HepG2 (cell line): Measurements from ENCODE around the gene TGM1. TPM values are rescaled to one million over a fixed set of nuclear protein-coding genes. Genes with fewer than 3 reads are reported as not detected.

Experiments
- ELF1 ChIP-seq: sonication (generic); formaldehyde crosslinking; IDR thresholded peaks from 2 replicates; pipeline ENCODE4 v1.4.0; 2020; ENCODE audit warnings: missing genetic modification reagents
- IRF2 ChIP-seq: IDR thresholded peaks from 2 replicates; pipeline ENCODE4 v1.6.1; 2018; ENCODE audit warnings: missing genetic modification reagents, missing compliant biosample characterization
- MBNL3 ChIP-seq: fragments of 250-450 bp; sonication (Bioruptor Pico); conservative IDR thresholded peaks from 2 replicates; pipeline ENCODE4 v1.8.0; 2022; ENCODE audit warnings: mild to moderate bottlenecking, inconsistent platforms
- MLLT10 ChIP-seq: sonication (generic); formaldehyde crosslinking; IDR thresholded peaks from 2 replicates; pipeline ENCODE4 v1.4.0; 2020; ENCODE audit warnings: missing genetic modification reagents
- MXD4 ChIP-seq: IDR thresholded peaks from 2 replicates; pipeline ENCODE4 v1.6.1; 2016; ENCODE audit warnings: mild to moderate bottlenecking, missing biosample characterization, missing genetic modification reagents
- POLR2AphosphoS5 ChIP-seq: IDR thresholded peaks from 2 replicates; pipeline ENCODE4 v1.6.1; 2012; ENCODE audit warnings: low read depth, low read length
- SIX1 ChIP-seq: sonication (generic); formaldehyde crosslinking; IDR thresholded peaks from 2 replicates; pipeline ENCODE4 v1.4.0; 2020; ENCODE audit warnings: missing genetic modification reagents, borderline replicate concordance
- TCF12 ChIP-seq, 2 experiments: fragments of 450-650 bp in 1 of 2; sonication (generic) in 1 of 2; formaldehyde crosslinking in 1 of 2; IDR thresholded peaks; 2 replicates each; pipeline versions ENCODE4 v1.6.1 to v1.8.0; 2017 to 2022; ENCODE audit warnings: antibody characterized with exemption in 1 of 2, mild to moderate bottlenecking in 1 of 2, missing genetic modification reagents in 1 of 2, moderate library complexity in 1 of 2
- ZBTB37 ChIP-seq: sonication (generic); formaldehyde crosslinking; IDR thresholded peaks from 2 replicates; pipeline ENCODE4 v1.4.0; 2020; ENCODE audit warnings: mild to moderate bottlenecking, missing genetic modification reagents
- ZMYM3 ChIP-seq: sonication (generic); formaldehyde crosslinking; IDR thresholded peaks from 2 replicates; pipeline ENCODE4 v1.5.1; 2020; ENCODE audit warnings: mild to moderate bottlenecking, missing genetic modification reagents
- ZNF20 ChIP-seq: sonication (generic); formaldehyde crosslinking; IDR thresholded peaks from 2 replicates; pipeline ENCODE4 v1.4.0; 2020; ENCODE audit warnings: mild to moderate bottlenecking, moderate library complexity, missing genetic modification reagents
- ZNF367 ChIP-seq: sonication (generic); formaldehyde crosslinking; IDR thresholded peaks from 2 replicates; pipeline ENCODE4 v1.4.0; 2020; ENCODE audit warnings: missing genetic modification reagents, borderline replicate concordance
- ZNF407 ChIP-seq: sonication (generic); formaldehyde crosslinking; IDR thresholded peaks from one replicate; pipeline ENCODE4 v1.5.1; 2020; ENCODE audit warnings: mild to moderate bottlenecking, missing genetic modification reagents; ENCODE audit errors: not compliant biosample characterization
- ZNF549 ChIP-seq: sonication (generic); formaldehyde crosslinking; IDR thresholded peaks from 2 replicates; pipeline ENCODE4 v1.5.0; 2020; ENCODE audit warnings: missing genetic modification reagents
- ZSCAN5A ChIP-seq: sonication (generic); formaldehyde crosslinking; IDR thresholded peaks from 2 replicates; pipeline ENCODE4 v1.8.0; 2022; ENCODE audit warnings: mild to moderate bottlenecking, missing genetic modification reagents, borderline replicate concordance
- polyA plus RNA-seq, 8 experiments: library from polyadenylated mRNA; depleted of rRNA in 3 of 8; stranded (reverse) in 7 of 8; unstranded in 1 of 8; fragments of >200 nt; fragmentation: Illumina TruSeq in 4 of 8; extraction: Trizol in 4 of 8; gene quantifications; 2 replicates each; pipeline versions ENCODE4 v1.2.1 to v1.2.3, GENCODE V29; 2011 to 2016; ENCODE audit warnings: low read depth in 4 of 8, missing spikeins in 1 of 8, mixed read lengths in 1 of 8; ENCODE audit not compliant: insufficient read depth in 1 of 8
- total RNA-seq, 5 experiments: library from RNA; depleted of rRNA; stranded (reverse); fragments of >200 nt; fragmentation: Illumina TruSeq; extraction: Trizol; gene quantifications; 2 replicates each; pipeline ENCODE4 v1.2.3, GENCODE V29; 2016; ENCODE audit warnings: low read depth in 1 of 5
- TF ChIP-seq, protein P1 (sequence below): IDR thresholded peaks from 2 replicates; pipeline ENCODE4 v1.6.1; 2016; ENCODE audit warnings: missing compliant biosample characterization, missing genetic modification reagents, borderline replicate concordance

The TGM1 gene
- total and polyA plus RNA-seq, 2 of the 13 experiments (the other 11 are each of a cell fraction or from before 2014, with no cell fraction given): 3.2 to 10.6 TPM

DNA sequence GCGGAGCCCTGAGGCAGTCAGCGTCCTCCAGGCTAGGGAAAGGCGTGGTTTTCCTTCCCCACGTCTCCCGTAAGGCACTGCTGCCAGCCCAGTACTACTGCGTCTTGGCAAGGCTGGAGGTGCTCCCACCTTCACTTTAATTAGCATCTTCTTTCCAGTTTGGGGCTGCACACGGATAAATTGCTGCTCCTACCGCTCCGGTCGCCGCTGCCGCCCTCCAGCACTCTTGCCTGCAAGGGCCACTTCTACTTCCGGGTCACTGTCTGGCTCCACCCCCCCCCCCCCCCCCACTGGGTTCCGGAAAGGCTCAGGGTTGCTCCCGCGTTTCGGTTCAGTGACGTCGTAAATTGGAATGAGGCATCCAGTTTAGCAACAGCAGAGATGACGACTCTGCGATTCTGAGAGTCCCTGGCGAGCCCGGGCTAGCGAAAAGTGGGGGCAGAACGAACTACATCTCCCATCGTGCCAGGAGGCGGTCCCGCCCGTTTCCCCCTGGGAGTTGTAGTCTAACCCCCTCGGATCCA, 30.8 kb downstream of the TGM1 start, which contains the start of gene NEDD8 (continued):
- peak; percentile 90 for TF ChIP-seq ZNF407 (CRISPR knock-in tag)
- TF ChIP-seq IRF2 (CRISPR knock-in tag): peak; percentile 87
- TF ChIP-seq SIX1 (CRISPR knock-in tag): peak; percentile 40; the same call in 1 of the 2 replicates
- TF ChIP-seq, protein P1, sequence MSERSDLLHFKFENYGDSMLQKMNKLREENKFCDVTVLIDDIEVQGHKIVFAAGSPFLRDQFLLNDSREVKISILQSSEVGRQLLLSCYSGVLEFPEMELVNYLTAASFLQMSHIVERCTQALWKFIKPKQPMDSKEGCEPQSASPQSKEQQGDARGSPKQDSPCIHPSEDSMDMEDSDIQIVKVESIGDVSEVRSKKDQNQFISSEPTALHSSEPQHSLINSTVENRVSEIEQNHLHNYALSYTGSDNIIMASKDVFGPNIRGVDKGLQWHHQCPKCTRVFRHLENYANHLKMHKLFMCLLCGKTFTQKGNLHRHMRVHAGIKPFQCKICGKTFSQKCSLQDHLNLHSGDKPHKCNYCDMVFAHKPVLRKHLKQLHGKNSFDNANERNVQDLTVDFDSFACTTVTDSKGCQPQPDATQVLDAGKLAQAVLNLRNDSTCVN (CRISPR knock-in tag): no peak; the same call in 1 of the 2 replicates
- no peak for TF ChIP-seq ZNF367
- peak; percentile 88 for TF ChIP-seq POLR2AphosphoS5
- 0 out of 2 replicates have a peak, but pooled peaks have one; percentile 96 for TF ChIP-seq ZNF20
- no peak for TF ChIP-seq MBNL3 (CRISPR knock-in tag)
- no peak for TF ChIP-seq TCF12 (IDR thresholded peaks at IDR 0.05)
- peak; percentile 96; the same call in 1 of the 2 replicates for TF ChIP-seq TCF12 (CRISPR knock-in tag; IDR thresholded peaks at IDR 0.05)
- TF ChIP-seq ZBTB37: peak; percentile 81
- TF ChIP-seq ELF1: peak; percentile 91; the same call in 1 of the 2 replicates
- peak; percentile 6; the same call in 1 of the 2 replicates for TF ChIP-seq MLLT10 (CRISPR knock-in tag)
- 0 out of 2 replicates have a peak, but pooled peaks have one; percentile 12 for TF ChIP-seq ZNF549 (CRISPR knock-in tag)
- peak; percentile 38; the same call in 1 of the 2 replicates for TF ChIP-seq ZSCAN5A (CRISPR knock-in tag)
- TF ChIP-seq ZMYM3 (CRISPR knock-in tag): peak; percentile 35; the same call in 1 of the 2 replicates
- peak; percentile 77 for TF ChIP-seq MXD4 (CRISPR knock-in tag)
